Testis (tissue), 2 donors: Measurements from ENCODE around the gene EIF3C.
"Not testable (repeated sequence)": the region's sequence is repeated elsewhere in the genome, so short reads cannot be mapped to it uniquely, and the experiment has no call there.

Source experiments
- CTCF ChIP-seq, 3 experiments: fragments of 450-650 bp in 2 of 3; fragments of 200-600 bp in 1 of 3; sonication (generic) in 1 of 3; IDR thresholded peaks; one replicate each; pipeline ENCODE4 v1.5.1; 2016 to 2019; ENCODE audit warnings: antibody characterized with exemption in 3 of 3, mild to moderate bottlenecking in 2 of 3, moderate library complexity in 1 of 3
- POLR2A ChIP-seq: fragments of 450-650 bp; IDR thresholded peaks from one replicate; pipeline ENCODE4 v1.6.1; 2017; ENCODE audit warnings: antibody characterized with exemption, mild to moderate bottlenecking, moderate library complexity

GRCh38 chr16:28740631-28741030, 29.4 kb downstream of the EIF3C start:
- not testable (repeated sequence) for TF ChIP-seq CTCF (IDR thresholded peaks at IDR 0.05); POLR2A
